Rectal smooth muscle tissue (tissue), 1 donor: ENCODE results near the gene HRH1.
A peak's percentile ranks its signal among the peaks of the same experiment; 100 is the strongest.
"Not testable (repeated sequence)": the region's sequence is repeated elsewhere in the genome, so short reads cannot be mapped to it uniquely, and the experiment has no call there.

Experiments
- H3K27ac ChIP-seq: one replicate; pipeline ENCODE4 v1.7.0; 2013; ENCODE audit warnings: low read depth, low read length, inconsistent platforms
- H3K27me3 ChIP-seq: one replicate; pipeline ENCODE4 v1.7.0; 2013; ENCODE audit warnings: low read length; ENCODE audit not compliant: control insufficient read depth, insufficient read depth
- H3K36me3 ChIP-seq: one replicate; pipeline ENCODE4 v1.7.0; 2013; ENCODE audit warnings: low read length; ENCODE audit not compliant: control insufficient read depth, insufficient read depth
- H3K4me1 ChIP-seq: one replicate; pipeline ENCODE4 v1.7.0; 2013; ENCODE audit warnings: low read length; ENCODE audit not compliant: control insufficient read depth, insufficient read depth
- H3K4me3 ChIP-seq: one replicate; pipeline ENCODE4 v1.7.0; 2013; ENCODE audit warnings: low read length
- H3K9ac ChIP-seq: one replicate; pipeline ENCODE4 v1.7.0; 2013; ENCODE audit warnings: low read length

HRH1 gene

GRCh38 chr3:11166807-11167400 lies 12.6 kb downstream of the HRH1 start:
- not testable (repeated sequence) for H3K27ac ChIP-seq, H3K27me3 ChIP-seq, H3K36me3 ChIP-seq, H3K4me3 ChIP-seq, H3K9ac ChIP-seq, H3K4me1 ChIP-seq

GRCh38 chr3:11167590-11167989 lies 13.3 kb downstream of the HRH1 start:
- no peaks in the 10 kb centered on the region for H3K36me3 ChIP-seq
- no peak overlapping the region for H3K9ac ChIP-seq
- no peaks in the 10 kb centered on the region for H3K4me1 ChIP-seq
- no peak overlapping the region for H3K27ac ChIP-seq
- H3K4me3 ChIP-seq: no peak overlapping the region
- H3K27me3 ChIP-seq: no peaks in the 10 kb centered on the region

GRCh38 chr3:11168406-11168805 lies 14.1 kb downstream of the HRH1 start:
- H3K4me1 ChIP-seq: no peaks in the 10 kb centered on the region
- H3K27ac ChIP-seq: no peak overlapping the region
- no peak overlapping the region for H3K4me3 ChIP-seq
- no peak overlapping the region for H3K9ac ChIP-seq
- no peaks in the 10 kb centered on the region for H3K27me3 ChIP-seq
- H3K36me3 ChIP-seq: no peaks in the 10 kb centered on the region

- no peak overlapping the region for H3K9ac ChIP-seq
- H3K4me3 ChIP-seq: no peak overlapping the region
- no peaks in the 10 kb centered on the region for H3K4me1 ChIP-seq
- H3K36me3 ChIP-seq: no peaks in the 10 kb centered on the region
- no peaks in the 10 kb centered on the region for H3K27me3 ChIP-seq
- no peak overlapping the region for H3K27ac ChIP-seq
Observed at GRCh38 chr3:11168881-11169805, 14.8 kb downstream of the HRH1 start.

- H3K27ac ChIP-seq: no peak overlapping the region
- H3K4me1 ChIP-seq: no peaks in the 10 kb centered on the region
- H3K27me3 ChIP-seq: no peaks in the 10 kb centered on the region
- no peak overlapping the region for H3K4me3 ChIP-seq
- H3K36me3 ChIP-seq: no peaks in the 10 kb centered on the region
- H3K9ac ChIP-seq: no peak overlapping the region
Observed at GRCh38 chr3:11170052-11170770, 15.9 kb downstream of the HRH1 start.

GRCh38 chr3:11172096-11172690 lies 17.9 kb downstream of the HRH1 start:
- H3K4me1 ChIP-seq: no peaks in the 10 kb centered on the region
- H3K27ac ChIP-seq: no peak overlapping the region
- H3K9ac ChIP-seq: no peak overlapping the region
- H3K27me3 ChIP-seq: no peaks in the 10 kb centered on the region
- no peak overlapping the region for H3K4me3 ChIP-seq
- H3K36me3 ChIP-seq: no peaks in the 10 kb centered on the region

- Histone ChIP-seq H3K27ac (no peak overlapping the region), H3K9ac (no peak overlapping the region), H3K27me3 (no peaks in the 10 kb centered on the region), H3K36me3 (no peaks in the 10 kb centered on the region), H3K4me1 (no peaks in the 10 kb centered on the region), H3K4me3 (no peak overlapping the region)
Observed at GRCh38 chr3:11173828-11174465, 19.7 kb downstream of the HRH1 start.

GRCh38 chr3:11178421-11178820 lies 24.1 kb downstream of the HRH1 start:
- Histone ChIP-seq H3K4me1 (no peaks in the 10 kb centered on the region), H3K27me3 (no peaks in the 10 kb centered on the region), H3K36me3 (no peaks in the 10 kb centered on the region), H3K9ac (no peak overlapping the region), H3K4me3 (no peak overlapping the region), H3K27ac (no peak overlapping the region)

- not testable (repeated sequence) for H3K27ac ChIP-seq, H3K36me3 ChIP-seq, H3K4me3 ChIP-seq, H3K27me3 ChIP-seq, H3K9ac ChIP-seq
- peaks cover 20% of the 10 kb centered on the region for H3K4me1 ChIP-seq
Observed at GRCh38 chr3:11184328-11184969, 30.2 kb downstream of the HRH1 start.

GRCh38 chr3:11185144-11185543 lies 30.9 kb downstream of the HRH1 start:
- H3K27ac ChIP-seq: peak overlapping the region; percentile 60
- no peak overlapping the region for H3K9ac ChIP-seq
- no peaks in the 10 kb centered on the region for H3K27me3 ChIP-seq
- no peak overlapping the region for H3K4me3 ChIP-seq
- peaks cover 20% of the 10 kb centered on the region for H3K4me1 ChIP-seq
- no peaks in the 10 kb centered on the region for H3K36me3 ChIP-seq

GRCh38 chr3:11185564-11186317 lies 31.4 kb downstream of the HRH1 start:
- Histone ChIP-seq H3K4me3 (peak overlapping the region; percentile 20), H3K9ac (no peak overlapping the region), H3K36me3 (no peaks in the 10 kb centered on the region), H3K4me1 (peaks cover 20% of the 10 kb centered on the region), H3K27me3 (no peaks in the 10 kb centered on the region), H3K27ac (peak overlapping the region; percentile 70)
